A549 (cell line): ENCODE results near the gene DSCAML1.

ENCODE experiments used
- BCL3 ChIP-seq: fragments of >200 bp; sonication (Bioruptor Twin); formaldehyde crosslinking; IDR thresholded peaks from 3 replicates; pipeline ENCODE4 v1.6.1; 2016
- BHLHE40 ChIP-seq: IDR thresholded peaks from 2 replicates; pipeline ENCODE4 v1.6.1; 2012; ENCODE audit warnings: low read depth, low read length, inconsistent platforms
- CHD2 ChIP-seq: fragments of 150-350 bp; IDR thresholded peaks from 2 replicates; pipeline ENCODE4 v1.6.1; 2014; ENCODE audit warnings: low read length; ENCODE audit not compliant: partially characterized antibody
- CTCF ChIP-seq: fragments of >200 bp; sonication (Bioruptor Twin); formaldehyde crosslinking; IDR thresholded peaks from 3 replicates; pipeline ENCODE4 v1.5.1; 2016
- E2F6 ChIP-seq: IDR thresholded peaks from 2 replicates; pipeline ENCODE4 v1.6.1; 2012; ENCODE audit warnings: low read depth, borderline replicate concordance
- EHMT2 ChIP-seq: fragments of 200-600 bp; sonication (generic); IDR thresholded peaks from 2 replicates; pipeline ENCODE4 v1.6.1; 2016; ENCODE audit warnings: antibody characterized with exemption, low read depth, mild to moderate bottlenecking, moderate library complexity
- ESRRA ChIP-seq: fragments of 150-350 bp; IDR thresholded peaks from 2 replicates; pipeline ENCODE4 v1.6.1; 2014; ENCODE audit warnings: mild to moderate bottlenecking, low read length, borderline replicate concordance
- KDM1A ChIP-seq: fragments of 200-600 bp; sonication (generic); IDR thresholded peaks from 2 replicates; pipeline ENCODE4 v1.6.1; 2016; ENCODE audit warnings: low read depth, mild to moderate bottlenecking
- MAX ChIP-seq: IDR thresholded peaks from 2 replicates; pipeline ENCODE4 v1.6.1; 2012
- POLR2A ChIP-seq: IDR thresholded peaks from 2 replicates; pipeline ENCODE4 v1.6.1; 2012; ENCODE audit warnings: mild to moderate bottlenecking, low read length
- RAD21 ChIP-seq, 2 experiments: fragments of >200 bp in 1 of 2; sonication (Bioruptor Twin) in 1 of 2; formaldehyde crosslinking in 1 of 2; IDR thresholded peaks in 1 of 2; conservative IDR thresholded peaks in 1 of 2; 2 replicates in 1 of 2; 3 replicates in 1 of 2; pipeline ENCODE4 v1.6.1; 2012 to 2018; ENCODE audit warnings: inconsistent platforms in 1 of 2
- RNF2 ChIP-seq: fragments of 200-600 bp; sonication (generic); IDR thresholded peaks from 2 replicates; pipeline ENCODE4 v1.6.1; 2016; ENCODE audit warnings: low read depth, mild to moderate bottlenecking, antibody characterized with exemption, moderate library complexity, borderline replicate concordance
- SMC3 ChIP-seq: fragments of >200 bp; sonication (Bioruptor Twin); formaldehyde crosslinking; IDR thresholded peaks from 3 replicates; pipeline ENCODE4 v1.6.1; 2018; ENCODE audit warnings: inconsistent platforms

- TF ChIP-seq CTCF (no peak), EHMT2 (no peak), BCL3 (no peak), CHD2 (no peak), SMC3 (no peak), POLR2A (no peak), ESRRA (no peak), BHLHE40 (no peak), MAX (no peak), RNF2 (no peak), KDM1A (no peak), E2F6 (no peak), RAD21 (conservative IDR thresholded peaks at IDR 0.05 in 1 of 2, IDR thresholded peaks at IDR 0.05 in 1 of 2) (no peak)
Observed at GRCh38 chr11:117427356-117427874, 369.6 kb downstream of the DSCAML1 start.
